Gastroesophageal sphincter (tissue), 3 donors: ENCODE data around the gene NELL1.

Experiments
- EP300 ChIP-seq: sonication (generic); formaldehyde crosslinking; IDR thresholded peaks from one replicate; pipeline ENCODE4 v1.6.1; 2017; ENCODE audit warnings: antibody characterized with exemption, mild to moderate bottlenecking
- POLR2A ChIP-seq, 2 donors: fragments of 450-650 bp; IDR thresholded peaks; one replicate each; pipeline ENCODE4 v1.6.1; 2017; ENCODE audit warnings: antibody characterized with exemption in 2 of 2, mild to moderate bottlenecking in 2 of 2, moderate library complexity in 1 of 2
- TF ChIP-seq, protein P1 (sequence below), 4 experiments: fragments of 200-600 bp in 2 of 4; fragments of 450-650 bp in 2 of 4; sonication (generic) in 1 of 4; IDR thresholded peaks; one replicate each; pipeline ENCODE4 v1.5.1; 2017 to 2019; ENCODE audit warnings: antibody characterized with exemption in 4 of 4, mild to moderate bottlenecking in 2 of 4, moderate library complexity in 2 of 4

DNA sequence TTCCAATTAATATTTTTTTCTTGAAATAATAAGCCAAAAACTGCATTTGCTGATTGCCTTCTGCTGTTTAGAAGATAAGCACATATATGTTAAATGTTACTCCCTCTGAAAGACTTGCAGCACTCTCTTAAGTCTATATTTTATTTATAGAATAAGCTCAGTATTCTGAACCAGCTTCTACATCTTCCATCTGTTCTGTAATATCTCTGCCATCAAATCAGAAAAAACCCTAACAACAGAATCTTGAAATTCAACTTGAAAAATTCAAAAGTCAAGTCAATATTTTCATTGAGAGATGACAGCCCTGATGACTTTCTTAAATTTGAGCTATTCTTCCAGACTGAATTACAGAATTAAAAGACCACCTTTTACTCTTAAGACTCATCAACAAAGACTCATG is 247.9 kb downstream of the NELL1 start:
- TF ChIP-seq, protein P1, sequence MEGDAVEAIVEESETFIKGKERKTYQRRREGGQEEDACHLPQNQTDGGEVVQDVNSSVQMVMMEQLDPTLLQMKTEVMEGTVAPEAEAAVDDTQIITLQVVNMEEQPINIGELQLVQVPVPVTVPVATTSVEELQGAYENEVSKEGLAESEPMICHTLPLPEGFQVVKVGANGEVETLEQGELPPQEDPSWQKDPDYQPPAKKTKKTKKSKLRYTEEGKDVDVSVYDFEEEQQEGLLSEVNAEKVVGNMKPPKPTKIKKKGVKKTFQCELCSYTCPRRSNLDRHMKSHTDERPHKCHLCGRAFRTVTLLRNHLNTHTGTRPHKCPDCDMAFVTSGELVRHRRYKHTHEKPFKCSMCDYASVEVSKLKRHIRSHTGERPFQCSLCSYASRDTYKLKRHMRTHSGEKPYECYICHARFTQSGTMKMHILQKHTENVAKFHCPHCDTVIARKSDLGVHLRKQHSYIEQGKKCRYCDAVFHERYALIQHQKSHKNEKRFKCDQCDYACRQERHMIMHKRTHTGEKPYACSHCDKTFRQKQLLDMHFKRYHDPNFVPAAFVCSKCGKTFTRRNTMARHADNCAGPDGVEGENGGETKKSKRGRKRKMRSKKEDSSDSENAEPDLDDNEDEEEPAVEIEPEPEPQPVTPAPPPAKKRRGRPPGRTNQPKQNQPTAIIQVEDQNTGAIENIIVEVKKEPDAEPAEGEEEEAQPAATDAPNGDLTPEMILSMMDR (IDR thresholded peaks at IDR 0.05): no peak
- TF ChIP-seq POLR2A (IDR thresholded peaks at IDR 0.05): no peak
- no peak for TF ChIP-seq EP300
